OCI-LY1 (cell line): ENCODE measurements around the gene LMNA.

Experiments used
- CTCF ChIP-seq: fragments of 200-600 bp; sonication (generic), shearing (Covaris generic); IDR thresholded peaks from 2 replicates; pipeline ENCODE4 v1.5.1; 2017; ENCODE audit warnings: mild to moderate bottlenecking, antibody characterized with exemption, low read length, moderate library complexity, mixed read lengths
- EZH2 ChIP-seq: fragments of 200-600 bp; sonication (generic), shearing (Covaris generic); IDR thresholded peaks from 2 replicates; pipeline ENCODE4 v1.8.0; 2017; ENCODE audit warnings: borderline replicate concordance, mixed run types, mild to moderate bottlenecking, antibody characterized with exemption, low read length, moderate library complexity, mixed read lengths

GRCh38 chr1:156102633-156103511 lies 11.6 kb upstream of the LMNA start:
- no peak for TF ChIP-seq CTCF
- TF ChIP-seq EZH2 = no peak
